ENCODE results near the gene DNAJC3.

DNAJC3 gene

GRCh38 chr13:95714142-95714832 is 37.3 kb downstream of the DNAJC3 start:
- no peak for DNase-seq
- peaks cover 12% of the 10 kb centered on the region for H3K36me3 ChIP-seq

GRCh38 chr13:95716231-95716630 is 39.3 kb downstream of the DNAJC3 start:
- Histone ChIP-seq H3K4me3 (ENCODE audit: low read depth, low read length) (no peak overlapping the region), H3K9me3 (no peaks in the 10 kb centered on the region; the same call in 1 of the 2 replicates), H3K4me1 (no peaks in the 10 kb centered on the region), H3K36me3 (peaks cover 5% of the 10 kb centered on the region), H3K27me3 (no peaks in the 10 kb centered on the region)
- TF ChIP-seq CTCF (IDR thresholded peaks at IDR 0.05; ENCODE audit: low read depth, low read length) = no peak
- DNase-seq = no peak

More at GRCh38 chr13:95714142-95714832, 37.3 kb downstream of the DNAJC3 start:
- no peaks in the 10 kb centered on the region for H3K4me1 ChIP-seq
- no peak overlapping the region for H3K4me3 ChIP-seq (ENCODE audit: low read depth, low read length)
- no peaks in the 10 kb centered on the region; the same call in 1 of the 2 replicates for H3K9me3 ChIP-seq
- no peaks in the 10 kb centered on the region for H3K27me3 ChIP-seq
- no peak for TF ChIP-seq CTCF (IDR thresholded peaks at IDR 0.05; ENCODE audit: low read depth, low read length)

GRCh38 chr13:95722241-95722640 is 45.3 kb downstream of the DNAJC3 start:
- H3K9me3 ChIP-seq = no peaks in the 10 kb centered on the region
- DNase-seq = no peak
- H3K27me3 ChIP-seq = no peaks in the 10 kb centered on the region
- no peaks in the 10 kb centered on the region for H3K36me3 ChIP-seq
- no peak overlapping the region for H3K4me3 ChIP-seq (ENCODE audit: low read depth, low read length)
- no peak for TF ChIP-seq CTCF (IDR thresholded peaks at IDR 0.05; ENCODE audit: low read depth, low read length)
- no peaks in the 10 kb centered on the region for H3K4me1 ChIP-seq

GRCh38 chr13:95723438-95723837 is 46.5 kb downstream of the DNAJC3 start:
- H3K4me1 ChIP-seq = no peaks in the 10 kb centered on the region
- no peaks in the 10 kb centered on the region for H3K36me3 ChIP-seq
- no peak overlapping the region for H3K4me3 ChIP-seq (ENCODE audit: low read depth, low read length)
- H3K27me3 ChIP-seq = no peaks in the 10 kb centered on the region
- H3K9me3 ChIP-seq = no peaks in the 10 kb centered on the region
- TF ChIP-seq CTCF (IDR thresholded peaks at IDR 0.05; ENCODE audit: low read depth, low read length) = no peak
- DNase-seq = no peak

GRCh38 chr13:95724252-95724651 is 47.3 kb downstream of the DNAJC3 start:
- TF ChIP-seq CTCF (IDR thresholded peaks at IDR 0.05; ENCODE audit: low read depth, low read length) = no peak
- Histone ChIP-seq H3K36me3 (no peaks in the 10 kb centered on the region), H3K4me1 (no peaks in the 10 kb centered on the region), H3K4me3 (ENCODE audit: low read depth, low read length) (no peak overlapping the region), H3K27me3 (no peaks in the 10 kb centered on the region), H3K9me3 (no peaks in the 10 kb centered on the region)
- no peak for DNase-seq

GRCh38 chr13:95726876-95727275 is 49.9 kb downstream of the DNAJC3 start:
- no peaks in the 10 kb centered on the region for H3K4me1 ChIP-seq
- no peaks in the 10 kb centered on the region for H3K36me3 ChIP-seq
- DNase-seq = no peak
- no peak for TF ChIP-seq CTCF (IDR thresholded peaks at IDR 0.05; ENCODE audit: low read depth, low read length)
- no peaks in the 10 kb centered on the region for H3K27me3 ChIP-seq
- H3K4me3 ChIP-seq (ENCODE audit: low read depth, low read length) = no peak overlapping the region
- H3K9me3 ChIP-seq = no peaks in the 10 kb centered on the region

All from BE2C (cell line).